ENCODE results near the gene ARL14.
"Not testable (repeated sequence)": the region's sequence is repeated elsewhere in the genome, so short reads cannot be mapped to it uniquely, and the experiment has no call there.

GRCh38 chr3:160713144-160713543 lies 36.2 kb downstream of the ARL14 start:
- not testable (repeated sequence) for TF ChIP-seq CTCF, POLR2A (IDR thresholded peaks at IDR 0.05)

Data from adrenal gland (tissue), 5 donors.